HK-2 (cell line): ENCODE results near the gene BCO1.

Experiments
- DNase-seq: peaks from one replicate; pipeline ENCODE4 v3.0.0-alpha.2; 2018; ENCODE audit not compliant: unreplicated experiment

BCO1 gene

GRCh38 chr16:81232740-81233367 is 5.6 kb upstream of the BCO1 start:
- no peak for DNase-seq

- DNase-seq, result peak; percentile 68
Observed at GRCh38 chr16:81237282-81237681, 1.2 kb upstream of the BCO1 start.

GRCh38 chr16:81237942-81238295 is 570 bp upstream of the BCO1 start:
- peak; percentile 14 for DNase-seq

- DNase-seq, result no peak
Observed at GRCh38 chr16:81239367-81240121, 1.1 kb downstream of the BCO1 start.

- no peak for DNase-seq
Observed at GRCh38 chr16:81241706-81242105, 3.2 kb downstream of the BCO1 start.

GRCh38 chr16:81242977-81243618 is 4.6 kb downstream of the BCO1 start:
- no peak for DNase-seq

GRCh38 chr16:81243942-81244341 is 5.5 kb downstream of the BCO1 start:
- DNase-seq, result no peak

GRCh38 chr16:81251871-81252270 is 13.4 kb downstream of the BCO1 start:
- DNase-seq, result no peak

GRCh38 chr16:81253141-81253540 is 14.7 kb downstream of the BCO1 start:
- no peak for DNase-seq

GRCh38 chr16:81254922-81255526 is 16.5 kb downstream of the BCO1 start:
- no peak for DNase-seq

- no peak for DNase-seq
Observed at GRCh38 chr16:81259916-81260315, 21.4 kb downstream of the BCO1 start.

- DNase-seq, result no peak
Observed at GRCh38 chr16:81261049-81261648, 22.7 kb downstream of the BCO1 start.

- DNase-seq, result no peak
Observed at GRCh38 chr16:81263470-81264220, 25.2 kb downstream of the BCO1 start.

- no peak for DNase-seq
Observed at GRCh38 chr16:81264386-81264785, 25.9 kb downstream of the BCO1 start.

- no peak for DNase-seq
Observed at GRCh38 chr16:81265052-81265451, 26.6 kb downstream of the BCO1 start.

- DNase-seq, result no peak
Observed at GRCh38 chr16:81265658-81266451, 27.4 kb downstream of the BCO1 start.

- no peak for DNase-seq
Observed at GRCh38 chr16:81266680-81267095, 28.2 kb downstream of the BCO1 start.

GRCh38 chr16:81268509-81268908 is 30.0 kb downstream of the BCO1 start:
- DNase-seq, result no peak

GRCh38 chr16:81273223-81273950 is 34.9 kb downstream of the BCO1 start:
- DNase-seq, result no peak

- no peak for DNase-seq
Observed at GRCh38 chr16:81275064-81275532, 36.6 kb downstream of the BCO1 start.
